GM18526 (cell line): ENCODE measurements around the gene PKP1.

ENCODE experiments used
- POLR2A ChIP-seq: IDR thresholded peaks from 3 replicates; pipeline ENCODE4 v1.6.1; 2011; ENCODE audit not compliant: insufficient read length; ENCODE audit errors: extremely low read depth

The PKP1 gene, protein sequence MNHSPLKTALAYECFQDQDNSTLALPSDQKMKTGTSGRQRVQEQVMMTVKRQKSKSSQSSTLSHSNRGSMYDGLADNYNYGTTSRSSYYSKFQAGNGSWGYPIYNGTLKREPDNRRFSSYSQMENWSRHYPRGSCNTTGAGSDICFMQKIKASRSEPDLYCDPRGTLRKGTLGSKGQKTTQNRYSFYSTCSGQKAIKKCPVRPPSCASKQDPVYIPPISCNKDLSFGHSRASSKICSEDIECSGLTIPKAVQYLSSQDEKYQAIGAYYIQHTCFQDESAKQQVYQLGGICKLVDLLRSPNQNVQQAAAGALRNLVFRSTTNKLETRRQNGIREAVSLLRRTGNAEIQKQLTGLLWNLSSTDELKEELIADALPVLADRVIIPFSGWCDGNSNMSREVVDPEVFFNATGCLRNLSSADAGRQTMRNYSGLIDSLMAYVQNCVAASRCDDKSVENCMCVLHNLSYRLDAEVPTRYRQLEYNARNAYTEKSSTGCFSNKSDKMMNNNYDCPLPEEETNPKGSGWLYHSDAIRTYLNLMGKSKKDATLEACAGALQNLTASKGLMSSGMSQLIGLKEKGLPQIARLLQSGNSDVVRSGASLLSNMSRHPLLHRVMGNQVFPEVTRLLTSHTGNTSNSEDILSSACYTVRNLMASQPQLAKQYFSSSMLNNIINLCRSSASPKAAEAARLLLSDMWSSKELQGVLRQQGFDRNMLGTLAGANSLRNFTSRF

DNA sequence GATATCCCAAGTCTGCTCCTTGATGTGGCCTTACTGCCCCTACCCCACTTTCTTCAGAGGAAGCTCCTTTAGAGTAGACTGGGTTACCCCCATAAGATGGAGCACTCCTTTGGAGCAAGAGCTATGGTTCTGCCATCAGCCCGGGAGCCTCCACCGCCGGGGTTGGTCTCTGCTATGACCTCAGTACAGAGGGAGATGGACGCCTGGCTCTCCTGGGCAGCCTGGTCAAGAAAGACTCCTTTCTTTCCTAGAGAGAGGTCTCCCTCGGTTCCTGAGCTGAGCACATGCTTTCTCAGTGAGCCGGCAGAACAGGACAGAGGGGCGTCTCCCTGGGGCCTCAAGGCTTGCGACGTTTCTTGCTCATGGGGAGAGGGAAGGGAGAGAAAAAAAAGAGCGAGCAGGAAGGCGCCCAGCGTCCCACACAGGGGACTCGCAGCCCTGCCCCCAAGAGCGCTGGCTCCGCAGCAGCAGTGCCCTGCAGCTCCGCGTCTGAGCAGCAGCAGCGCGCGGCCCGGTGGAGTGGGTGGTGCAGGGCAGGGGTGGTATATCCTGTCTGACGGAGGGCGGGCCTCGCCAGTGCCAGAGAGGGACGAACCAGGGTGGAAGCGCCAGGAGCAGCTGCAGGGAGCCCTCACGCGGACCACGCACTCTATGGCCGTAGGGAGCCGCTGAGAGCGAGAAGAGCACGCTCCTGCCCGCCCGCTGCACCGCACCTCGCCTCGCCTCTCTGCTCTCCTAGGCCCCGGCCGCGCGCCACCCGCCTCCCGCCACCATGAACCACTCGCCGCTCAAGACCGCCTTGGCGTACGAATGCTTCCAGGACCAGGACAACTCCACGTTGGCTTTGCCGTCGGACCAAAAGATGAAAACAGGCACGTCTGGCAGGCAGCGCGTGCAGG, at the start of gene PKP1:
Gene PKP1, plus strand, starts transcription at position 576 of the 899 bp plus-strand sequence. Its CDS starts 197 bp downstream, at position 773.
- no peak for TF ChIP-seq POLR2A

DNA sequence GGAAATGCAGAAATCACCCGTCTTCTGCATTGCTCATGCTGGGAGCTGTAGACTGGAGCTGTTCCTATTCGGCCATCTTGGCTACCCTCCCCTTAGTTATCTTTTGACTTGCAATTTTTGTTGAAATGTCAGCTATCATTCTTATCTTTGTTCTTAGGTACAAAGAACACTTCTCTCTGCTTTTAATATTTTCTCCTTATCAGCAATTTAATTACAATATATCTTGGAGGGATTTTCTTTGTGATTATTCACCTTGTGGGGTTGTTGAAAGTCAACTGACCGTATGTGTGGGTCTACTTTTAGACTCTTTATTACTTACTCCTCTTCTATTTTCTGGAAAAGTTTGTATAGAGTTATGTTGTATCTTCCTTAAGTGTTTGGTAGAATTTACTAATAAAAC, 43.1 kb upstream of the PKP1 start:
- TF ChIP-seq POLR2A, result no peak

DNA sequence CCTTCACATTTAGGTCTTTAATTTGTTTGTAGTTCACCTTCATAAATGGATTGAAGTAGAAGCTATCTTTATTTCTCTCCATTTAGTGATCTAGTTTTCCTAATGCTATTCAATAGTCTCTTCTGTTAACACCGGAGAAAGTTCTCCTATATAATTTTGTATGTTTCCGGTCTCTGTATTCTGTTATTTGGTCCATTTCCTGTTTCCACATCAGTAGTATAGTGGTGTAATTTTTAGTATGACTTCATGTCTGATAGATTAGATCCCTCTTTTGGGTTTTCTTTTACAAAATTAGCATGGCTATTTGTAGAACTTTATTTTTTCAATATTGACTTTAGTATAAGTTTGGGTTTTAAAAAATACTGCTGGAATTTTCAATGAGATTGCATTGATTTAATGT, 41.6 kb upstream of the PKP1 start:
- no peak for TF ChIP-seq POLR2A

DNA sequence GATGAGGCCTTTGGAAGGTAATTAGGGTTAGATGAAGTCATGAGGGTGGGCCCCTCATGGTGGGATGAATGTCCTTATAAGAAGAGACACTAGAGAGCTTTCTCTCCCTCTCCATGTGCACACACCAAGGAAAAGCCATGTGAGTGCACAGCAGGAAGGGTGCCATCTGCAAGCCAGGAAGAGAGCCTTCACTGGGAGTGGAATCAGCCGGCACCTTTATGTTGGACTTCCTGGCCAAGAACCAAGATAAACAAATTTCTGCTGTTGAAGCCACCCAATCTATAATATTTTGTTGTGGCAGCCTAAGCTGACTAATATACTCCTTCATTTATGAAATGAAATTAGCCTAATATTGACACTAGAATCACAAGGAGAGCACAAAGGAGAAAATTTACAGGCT, 38.2 kb upstream of the PKP1 start:
- TF ChIP-seq POLR2A, result no peak

DNA sequence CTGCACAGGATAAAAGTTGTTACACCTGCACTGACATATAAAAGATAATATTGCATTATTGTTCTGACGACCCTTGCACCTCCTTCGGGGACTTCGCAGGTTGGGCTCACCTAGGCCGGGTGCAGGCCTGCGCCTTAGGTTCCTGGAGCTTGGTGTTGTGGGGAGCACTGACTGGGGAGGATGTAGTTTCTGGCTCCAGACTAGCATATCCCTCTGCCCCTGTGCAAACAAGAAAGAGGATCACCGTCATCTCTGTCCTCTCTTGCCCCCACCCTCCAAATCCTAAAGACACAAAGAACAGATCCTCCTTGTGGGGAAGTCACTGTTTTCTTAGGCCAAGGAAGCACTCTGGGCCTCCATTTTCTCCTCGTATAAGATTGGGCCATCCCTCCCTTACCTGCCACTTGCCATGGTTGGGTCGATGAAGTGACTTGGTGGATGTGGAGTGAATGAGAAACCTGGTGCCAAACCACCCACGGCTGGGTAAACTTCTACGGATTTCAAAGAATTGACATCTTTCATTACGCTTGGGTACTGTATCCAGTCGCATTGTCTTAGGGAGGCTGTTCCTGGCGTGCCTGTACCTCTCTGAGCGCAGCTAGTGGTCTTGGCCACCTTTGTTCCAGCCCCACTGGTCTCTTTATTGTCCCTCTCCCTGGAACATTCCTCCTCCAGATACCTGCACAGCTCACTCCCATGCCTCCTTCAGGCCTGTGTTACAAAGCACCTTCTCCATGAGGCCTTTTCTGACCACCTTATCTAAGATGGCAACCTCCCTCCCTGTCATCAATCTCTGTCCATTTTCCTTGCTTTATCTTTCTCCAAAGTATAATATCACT, 34.4 kb upstream of the PKP1 start:
- no peak for TF ChIP-seq POLR2A

DNA sequence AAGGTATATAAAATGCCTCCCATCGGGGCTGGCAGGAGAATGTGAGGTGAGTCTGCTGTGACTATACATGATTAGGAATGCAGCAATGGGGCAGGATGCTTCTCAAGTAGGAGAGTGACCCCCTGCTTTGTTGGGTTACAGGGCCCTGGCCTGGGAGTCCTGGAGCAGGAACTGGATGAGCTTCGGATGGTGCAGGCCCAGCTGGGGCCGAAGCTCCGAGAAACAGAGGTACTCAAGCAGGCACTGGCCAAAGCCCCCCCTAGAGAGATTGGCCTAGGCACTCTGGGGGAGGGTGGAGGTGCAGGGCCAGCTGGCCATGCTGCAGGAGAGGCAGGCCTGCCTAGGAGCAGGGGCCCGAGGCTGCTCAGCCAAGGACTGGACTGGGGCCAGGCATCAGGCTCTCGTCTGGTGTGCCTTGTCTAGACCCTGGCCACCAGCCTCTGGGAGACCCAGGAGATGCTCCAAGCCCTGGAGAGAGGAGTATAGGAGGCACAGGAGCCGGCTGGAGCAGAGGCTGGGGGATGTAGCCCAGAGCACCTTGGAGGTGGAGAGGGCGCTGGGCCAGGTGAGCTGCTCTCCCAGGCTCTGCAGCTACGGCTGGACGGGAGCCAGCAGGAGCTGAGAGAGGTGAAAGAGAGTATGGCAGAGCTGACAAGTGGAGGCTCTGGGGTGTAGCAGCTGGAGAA, 32.8 kb upstream of the PKP1 start:
- TF ChIP-seq POLR2A, result no peak

DNA sequence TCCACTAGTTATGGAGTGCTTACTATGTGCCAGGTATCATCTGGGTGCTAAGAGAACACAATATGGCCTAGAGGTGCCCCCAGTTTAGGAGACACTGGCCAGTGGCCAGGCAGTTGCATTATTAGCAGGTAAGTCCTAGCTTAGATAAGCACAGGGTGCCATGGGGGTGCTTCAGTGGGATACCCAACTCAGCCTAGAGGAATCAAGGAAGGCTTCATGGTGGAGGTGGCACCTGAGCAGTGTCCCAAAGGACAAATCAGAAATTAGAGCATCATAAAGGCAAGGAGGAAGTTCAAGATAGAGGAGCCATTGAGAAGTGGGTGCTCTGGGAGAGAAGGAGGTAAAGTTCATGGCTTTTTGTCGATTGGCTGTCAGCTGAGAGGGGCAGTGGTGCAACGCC, 31.9 kb upstream of the PKP1 start:
- TF ChIP-seq POLR2A, result no peak

DNA sequence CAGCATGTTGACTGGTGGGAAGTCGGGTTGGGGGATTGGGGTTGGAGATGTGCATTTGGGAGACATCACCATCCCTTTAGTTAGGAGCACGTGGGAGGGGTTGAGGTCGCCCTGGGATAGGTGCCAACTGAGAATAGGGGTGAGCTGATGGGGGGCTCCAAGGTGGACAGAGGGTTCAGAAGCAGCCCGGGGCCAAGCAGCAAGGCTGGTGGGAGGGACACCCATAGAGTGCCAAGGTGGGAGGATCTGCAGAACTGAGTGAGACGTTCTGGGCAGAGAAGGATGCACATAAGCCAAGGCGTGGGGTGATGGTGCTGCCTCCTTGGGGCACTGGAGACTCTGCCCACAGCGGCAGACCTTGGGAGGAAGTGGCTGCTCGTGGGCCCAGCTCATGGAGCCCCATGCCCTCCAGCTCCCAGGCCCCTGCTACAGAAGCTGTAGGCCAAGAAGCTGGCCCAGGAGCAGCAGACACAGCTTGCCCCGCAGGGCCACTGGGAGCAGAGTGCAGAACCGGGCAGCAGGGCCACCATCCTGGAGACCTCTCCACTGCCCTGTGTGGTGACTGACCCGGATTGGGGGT, 31.4 kb upstream of the PKP1 start:
- no peak for TF ChIP-seq POLR2A

DNA sequence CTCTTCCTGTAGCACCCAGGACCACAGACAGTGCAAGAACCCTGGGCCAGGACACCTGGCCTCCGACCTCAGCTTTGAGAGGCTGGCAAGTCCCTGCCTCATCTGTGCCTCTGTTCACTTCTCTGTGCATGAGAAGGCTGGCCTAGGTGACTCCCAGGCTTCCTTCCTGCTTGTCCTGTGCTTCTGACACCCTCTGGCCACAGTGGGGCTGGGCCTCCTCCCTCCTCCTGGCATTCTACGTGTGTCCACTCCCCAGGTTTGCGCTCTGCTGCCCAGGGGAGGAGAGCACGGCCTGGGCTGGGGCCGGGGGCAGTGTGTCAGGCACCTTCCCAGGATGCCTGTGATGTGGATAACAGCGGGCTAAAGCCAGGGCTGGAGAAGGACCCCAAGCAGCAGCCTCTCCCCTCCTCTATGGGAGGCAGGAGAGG, 30.3 kb upstream of the PKP1 start:
- no peak for TF ChIP-seq POLR2A

DNA sequence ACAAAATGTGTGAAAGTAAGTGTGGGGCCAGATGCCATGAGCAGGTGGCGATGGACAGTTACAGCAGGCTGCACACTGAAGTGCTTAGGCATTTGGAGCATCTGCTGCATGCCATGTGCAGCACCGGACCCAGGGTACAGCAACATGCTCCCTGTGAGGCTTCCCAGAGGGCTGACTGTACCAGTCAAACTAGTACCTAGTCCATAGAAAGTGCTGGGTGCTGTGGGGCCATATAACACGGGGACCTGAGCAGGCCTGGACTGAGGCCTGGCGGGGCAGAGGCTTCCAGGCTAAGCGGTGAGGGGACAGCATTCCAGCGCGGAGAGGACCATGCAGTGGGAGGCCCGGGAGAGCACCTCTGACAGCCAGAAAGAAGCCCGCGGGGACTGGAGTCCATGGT, 29.9 kb upstream of the PKP1 start:
- TF ChIP-seq POLR2A, result no peak

DNA sequence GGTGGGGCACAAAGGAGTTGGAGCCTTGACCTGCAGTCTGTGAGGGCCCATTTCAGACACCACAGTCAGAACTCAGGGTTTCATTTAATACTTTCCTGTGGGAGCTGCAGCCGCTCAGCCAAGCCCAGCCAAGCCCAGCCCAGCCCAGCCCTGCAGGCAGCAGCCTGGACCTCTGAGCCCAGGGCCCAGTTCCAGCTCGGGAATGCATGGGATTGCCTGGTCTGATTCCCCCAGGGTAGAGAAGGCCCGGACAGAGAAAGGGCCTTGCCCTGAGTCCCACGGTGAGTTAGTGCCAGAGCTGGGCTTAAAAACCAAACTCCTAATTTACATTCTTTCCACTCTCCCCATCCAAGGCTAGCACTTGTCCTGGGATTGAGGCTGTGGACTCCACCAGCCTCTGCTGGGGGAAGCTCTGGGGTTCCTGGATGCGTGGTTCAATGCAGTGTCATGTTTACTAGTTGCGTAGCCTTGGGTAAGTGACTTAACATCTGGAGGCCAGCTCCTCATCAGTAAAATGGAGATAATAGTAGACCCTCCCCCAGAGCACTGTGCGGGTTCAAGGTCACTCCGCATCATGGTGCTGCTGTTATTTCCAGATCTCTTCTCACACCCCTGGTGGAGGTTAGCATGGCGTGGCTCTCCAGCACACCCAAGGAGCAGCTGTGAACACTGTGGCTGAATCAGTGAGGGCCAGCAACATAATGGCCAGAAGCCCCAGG, 29.2 kb upstream of the PKP1 start:
- TF ChIP-seq POLR2A, result no peak

DNA sequence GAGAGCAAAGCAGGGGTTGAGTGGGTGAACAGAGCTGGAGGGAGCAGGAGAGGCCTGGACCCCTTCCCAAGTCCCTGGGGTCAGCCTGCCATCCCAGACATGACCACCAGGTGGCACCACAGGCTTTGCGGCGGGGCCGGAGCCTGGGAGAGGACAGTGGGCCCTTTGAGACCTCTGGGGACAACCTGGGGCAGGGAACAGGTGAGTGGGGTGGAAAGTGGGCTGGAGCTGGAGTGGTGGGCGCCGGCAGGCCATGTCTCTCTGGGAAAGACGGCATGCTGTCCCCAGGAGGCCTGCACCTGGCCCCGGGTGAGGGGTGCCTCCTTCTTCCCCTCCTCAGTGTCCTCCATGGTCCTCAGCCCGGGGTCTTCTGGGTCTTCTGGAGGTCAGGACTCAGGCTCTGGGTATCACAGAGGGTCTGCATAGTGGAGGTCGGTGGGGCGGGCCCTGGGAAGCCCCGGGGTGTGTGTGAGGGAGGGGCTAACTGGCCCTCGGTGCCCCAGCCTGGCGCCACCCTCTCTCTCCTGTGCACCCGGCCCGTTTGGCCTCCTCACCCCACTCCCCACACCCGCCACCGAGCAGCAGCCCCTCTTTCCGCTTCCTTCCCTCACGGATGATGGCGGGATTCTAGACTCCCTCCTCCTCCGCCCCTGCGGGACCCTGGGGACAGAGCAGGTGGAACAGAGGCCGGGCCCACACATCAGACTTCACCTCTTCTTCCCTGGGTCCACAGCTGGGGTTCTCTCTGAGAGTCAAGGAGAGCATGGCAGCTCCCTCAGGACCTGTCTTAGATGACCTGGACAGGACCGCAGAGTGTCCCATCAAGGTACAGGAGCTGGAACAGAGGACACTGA, 28.5 kb upstream of the PKP1 start:
- no peak for TF ChIP-seq POLR2A
